ENCODE measurements around the gene FGD3. TPM values are rescaled to one million over a fixed set of nuclear protein-coding genes. Genes with fewer than 3 reads are reported as not detected.

FGD3 gene
- total RNA-seq, 1 donor from 2014 or later = 0.46 TPM

DNA sequence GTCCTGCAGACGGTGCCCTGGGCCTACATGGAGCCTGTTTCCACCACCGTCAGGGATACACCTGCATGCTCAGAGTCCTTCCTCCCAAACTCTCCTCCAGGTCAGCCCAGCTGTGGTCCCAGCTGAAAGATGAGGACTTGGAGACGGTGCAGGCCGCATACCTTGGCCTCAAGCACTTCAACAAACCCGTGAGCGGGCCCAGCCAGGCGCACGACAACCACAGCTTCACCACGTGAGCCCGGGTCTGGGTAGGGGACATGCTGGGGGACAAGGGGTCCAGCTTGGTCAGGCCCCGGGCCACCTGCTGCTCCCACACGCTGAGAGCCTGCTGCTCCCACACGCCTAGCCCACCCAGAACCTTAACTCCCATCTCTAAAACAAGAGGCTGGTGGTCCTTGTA, 132.0 kb downstream of the FGD3 start:
- Histone ChIP-seq H3K4me3 (ENCODE audit: low read depth, low read length) (no peak overlapping the region), H3K36me3 (ENCODE audit: control insufficient read depth, insufficient read depth, low read length) (no peaks in the 10 kb centered on the region), H3K27me3 (ENCODE audit: control insufficient read depth, insufficient read depth, low read length) (no peaks in the 10 kb centered on the region)
- TF ChIP-seq, protein P1, sequence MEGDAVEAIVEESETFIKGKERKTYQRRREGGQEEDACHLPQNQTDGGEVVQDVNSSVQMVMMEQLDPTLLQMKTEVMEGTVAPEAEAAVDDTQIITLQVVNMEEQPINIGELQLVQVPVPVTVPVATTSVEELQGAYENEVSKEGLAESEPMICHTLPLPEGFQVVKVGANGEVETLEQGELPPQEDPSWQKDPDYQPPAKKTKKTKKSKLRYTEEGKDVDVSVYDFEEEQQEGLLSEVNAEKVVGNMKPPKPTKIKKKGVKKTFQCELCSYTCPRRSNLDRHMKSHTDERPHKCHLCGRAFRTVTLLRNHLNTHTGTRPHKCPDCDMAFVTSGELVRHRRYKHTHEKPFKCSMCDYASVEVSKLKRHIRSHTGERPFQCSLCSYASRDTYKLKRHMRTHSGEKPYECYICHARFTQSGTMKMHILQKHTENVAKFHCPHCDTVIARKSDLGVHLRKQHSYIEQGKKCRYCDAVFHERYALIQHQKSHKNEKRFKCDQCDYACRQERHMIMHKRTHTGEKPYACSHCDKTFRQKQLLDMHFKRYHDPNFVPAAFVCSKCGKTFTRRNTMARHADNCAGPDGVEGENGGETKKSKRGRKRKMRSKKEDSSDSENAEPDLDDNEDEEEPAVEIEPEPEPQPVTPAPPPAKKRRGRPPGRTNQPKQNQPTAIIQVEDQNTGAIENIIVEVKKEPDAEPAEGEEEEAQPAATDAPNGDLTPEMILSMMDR (IDR thresholded peaks at IDR 0.05; ENCODE audit: insufficient read depth, low read length, poor library complexity, severe bottlenecking) = no peak
- DNase-seq (ENCODE audit: low read depth) = no peak

DNA sequence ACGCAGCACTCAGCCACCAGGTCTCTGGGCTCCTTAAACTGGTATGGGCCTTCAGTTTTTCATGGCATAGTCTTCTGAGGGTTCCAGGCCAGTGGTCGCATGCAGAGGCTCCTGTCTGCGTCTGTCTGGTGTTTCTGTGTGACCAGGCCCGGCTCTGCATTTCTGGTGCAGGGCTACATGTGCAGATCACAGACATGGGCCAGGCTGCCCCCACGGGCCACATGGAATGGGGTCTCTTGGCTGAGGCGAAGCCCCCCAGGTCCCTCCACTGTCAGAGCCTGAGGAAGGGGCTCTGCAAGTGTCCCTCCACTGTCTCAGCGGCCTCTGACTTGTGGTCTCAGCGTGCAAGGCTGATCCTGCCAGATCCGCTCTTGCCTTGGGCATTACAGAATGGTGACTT, 133.1 kb downstream of the FGD3 start:
- DNase-seq (ENCODE audit: low read depth) = no peak
- H3K36me3 ChIP-seq (ENCODE audit: control insufficient read depth, insufficient read depth, low read length) = no peaks in the 10 kb centered on the region
- no peaks in the 10 kb centered on the region for H3K27me3 ChIP-seq (ENCODE audit: control insufficient read depth, insufficient read depth, low read length)
- no peak overlapping the region for H3K4me3 ChIP-seq (ENCODE audit: low read depth, low read length)
- TF ChIP-seq, protein P1 (IDR thresholded peaks at IDR 0.05; ENCODE audit: insufficient read depth, low read length, poor library complexity, severe bottlenecking) = no peak

DNA sequence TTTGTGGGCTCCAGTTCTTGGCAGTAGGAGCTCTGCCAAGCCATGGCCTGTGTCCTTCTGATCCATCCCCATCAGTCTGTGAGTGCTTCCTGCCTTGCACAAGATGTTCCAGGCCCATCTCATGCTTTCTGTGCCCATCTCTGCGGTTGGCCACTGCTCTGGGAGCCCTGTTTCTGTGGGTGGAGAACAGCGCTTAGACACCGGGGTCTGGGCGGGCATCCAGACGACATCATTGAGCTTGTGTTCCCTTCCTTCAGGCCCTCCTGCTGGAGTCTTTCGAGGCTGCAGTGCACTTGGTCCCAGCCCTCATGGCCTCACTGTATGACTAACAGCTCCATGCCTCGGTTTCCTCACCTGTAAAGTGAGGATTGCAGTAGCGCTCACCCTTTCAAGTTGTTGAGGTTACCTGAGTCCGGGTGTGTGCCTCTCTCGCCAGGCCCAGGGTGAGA, 133.8 kb downstream of the FGD3 start:
- no peak for DNase-seq (ENCODE audit: low read depth)
- TF ChIP-seq, protein P1 (IDR thresholded peaks at IDR 0.05; ENCODE audit: insufficient read depth, low read length, poor library complexity, severe bottlenecking) = no peak
- Histone ChIP-seq H3K4me3 (ENCODE audit: low read depth, low read length) (no peak overlapping the region), H3K27me3 (ENCODE audit: control insufficient read depth, insufficient read depth, low read length) (no peaks in the 10 kb centered on the region), H3K36me3 (ENCODE audit: control insufficient read depth, insufficient read depth, low read length) (no peaks in the 10 kb centered on the region)

DNA sequence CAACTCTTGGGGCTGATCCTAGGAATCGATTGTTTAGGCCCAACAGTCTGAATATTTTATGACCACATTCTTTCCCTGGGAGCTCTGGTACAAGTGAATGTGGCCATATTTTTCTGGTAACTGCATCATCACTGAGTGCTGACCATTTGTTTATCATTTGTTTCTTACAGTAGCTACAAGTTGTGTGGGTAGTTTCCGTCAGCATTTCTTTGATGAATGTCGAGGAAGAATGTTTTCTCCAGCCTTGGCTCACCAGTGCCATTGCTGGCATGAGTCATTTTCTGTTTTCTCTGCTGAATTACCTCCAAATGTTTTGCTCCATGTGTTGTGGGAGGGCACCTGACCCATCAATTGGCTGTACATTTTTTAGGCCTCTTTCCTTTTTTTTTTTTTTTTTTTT, 134.6 kb downstream of the FGD3 start:
- H3K4me3 ChIP-seq (ENCODE audit: low read depth, low read length) = no peak overlapping the region
- DNase-seq (ENCODE audit: low read depth) = no peak
- no peaks in the 10 kb centered on the region for H3K27me3 ChIP-seq (ENCODE audit: control insufficient read depth, insufficient read depth, low read length)
- no peaks in the 10 kb centered on the region for H3K36me3 ChIP-seq (ENCODE audit: control insufficient read depth, insufficient read depth, low read length)
- TF ChIP-seq, protein P1 (IDR thresholded peaks at IDR 0.05; ENCODE audit: insufficient read depth, low read length, poor library complexity, severe bottlenecking) = no peak

DNA sequence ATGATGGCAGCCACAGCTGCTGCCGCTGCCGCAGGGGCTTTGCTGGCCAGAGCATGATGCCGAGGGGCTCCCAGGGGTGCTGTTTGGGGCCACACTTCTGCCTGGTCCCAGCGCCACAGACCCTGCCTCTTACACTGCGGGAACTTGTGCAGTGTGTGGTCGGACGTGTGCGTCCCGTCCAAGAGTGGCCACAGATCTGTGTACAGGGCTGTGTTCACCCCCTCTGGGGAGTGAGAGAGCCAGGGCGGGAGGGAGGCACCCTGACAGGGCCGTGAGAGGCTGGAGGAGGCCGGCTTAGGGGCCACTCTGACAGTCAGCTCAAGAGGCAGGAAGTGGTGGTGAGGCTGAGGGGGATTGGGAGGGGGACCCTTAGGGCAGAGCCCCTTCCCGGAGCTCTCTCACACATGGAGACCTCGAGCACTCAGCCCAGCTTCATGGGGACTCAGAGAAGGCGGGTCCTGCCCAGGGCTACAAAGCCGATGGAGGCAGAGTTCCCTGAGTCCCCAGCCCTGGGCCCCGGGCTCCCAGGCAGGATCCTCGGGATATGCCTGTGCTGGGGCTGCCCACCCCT, 135.6 kb downstream of the FGD3 start:
- Histone ChIP-seq H3K27me3 (ENCODE audit: control insufficient read depth, insufficient read depth, low read length) (no peaks in the 10 kb centered on the region), H3K4me3 (ENCODE audit: low read depth, low read length) (no peak overlapping the region), H3K36me3 (ENCODE audit: control insufficient read depth, insufficient read depth, low read length) (no peaks in the 10 kb centered on the region)
- no peak for DNase-seq (ENCODE audit: low read depth)
- TF ChIP-seq, protein P1 (IDR thresholded peaks at IDR 0.05; ENCODE audit: insufficient read depth, low read length, poor library complexity, severe bottlenecking) = no peak

Measured in kidney epithelial cell (primary cell).